H1 (cell line): ENCODE results near the gene CPNE5. TPM values are rescaled to one million over a fixed set of nuclear protein-coding genes. Genes with fewer than 3 reads are reported as not detected.

Source experiments
- CTCF ChIA-PET: fragments of 300-600 bp; sonication (Branson Sonifier 250); formaldehyde crosslinking; loops from one replicate; lab custom pipeline; 2021; ENCODE audit not compliant: partially characterized antibody; lab: Charles Lee
- POLR2A ChIA-PET: fragments of 300-600 bp; sonication (Branson Sonifier 250); formaldehyde crosslinking; loops from one replicate; lab custom pipeline; 2021; ENCODE audit warnings: inconsistent platforms; ENCODE audit not compliant: partially characterized antibody; lab: Charles Lee
- DNase-seq, 2 experiments: peaks; one replicate each; pipeline versions ENCODE4 v3.0.0 to v3.0.0-alpha.2; 2010 to 2022; ENCODE audit warnings: low spot score in 2 of 2, low read depth in 1 of 2, mixed read lengths in 1 of 2
- FAIRE-seq: peaks from 2 replicates; lab custom pipeline; 2011; peaks lifted over from hg19 to GRCh38; lab: Jason Lieb, UNC
- H2AFZ ChIP-seq: 2 replicates; pipeline ENCODE4 v1.8.1; 2012; ENCODE audit warnings: low read length, inconsistent platforms
- H2AK5ac ChIP-seq: 2 replicates; pipeline ENCODE4 v1.6.1; 2013; ENCODE audit warnings: low read depth, low read length
- H2BK120ac ChIP-seq: replicated peaks from 2 replicates; pipeline ENCODE3; 2013; ENCODE audit warnings: low read depth, low read length, inconsistent platforms
- H2BK12ac ChIP-seq: 2 replicates; pipeline ENCODE4 v1.6.1; 2013; ENCODE audit warnings: low read depth, low read length
- H2BK15ac ChIP-seq: 2 replicates; pipeline ENCODE4 v1.6.1; 2013; ENCODE audit warnings: low read length
- H2BK20ac ChIP-seq: 2 replicates; pipeline ENCODE4 v1.6.1; 2013; ENCODE audit warnings: low read length
- H2BK5ac ChIP-seq: 2 replicates; pipeline ENCODE4 v1.6.1; 2013; ENCODE audit warnings: low read depth, low read length
- H3K14ac ChIP-seq: 2 replicates; pipeline ENCODE4 v1.6.1; 2013; ENCODE audit warnings: inconsistent platforms; ENCODE audit not compliant: insufficient read length
- H3K18ac ChIP-seq: 2 replicates; pipeline ENCODE4 v1.6.1; 2013; ENCODE audit warnings: low read length; ENCODE audit errors: extremely low read depth
- H3K23ac ChIP-seq: 2 replicates; pipeline ENCODE4 v1.6.1; 2013; ENCODE audit warnings: inconsistent platforms; ENCODE audit not compliant: insufficient read length
- H3K23me2 ChIP-seq: 2 replicates; pipeline ENCODE4 v1.6.1; 2013; ENCODE audit warnings: low read depth, low read length
- H3K27ac ChIP-seq: 2 replicates; pipeline ENCODE4 v1.6.1; 2011; ENCODE audit warnings: low read depth, low read length, inconsistent platforms
- H3K27me3 ChIP-seq, 4 experiments: replicated peaks in 1 of 4; 1 replicate in 1 of 4; 2 replicates in 3 of 4; pipeline versions ENCODE4 v1.6.1 to v1.8.1; 2011 to 2013; ENCODE audit warnings: low read length in 3 of 4, mild to moderate bottlenecking in 3 of 4, inconsistent platforms in 2 of 4, mixed read lengths in 2 of 4, moderate library complexity in 1 of 4; ENCODE audit not compliant: control insufficient read depth in 3 of 4, insufficient read depth in 3 of 4; ENCODE audit errors: extremely low read depth in 1 of 4
- H3K36me3 ChIP-seq, 4 experiments: 2 replicates each; pipeline versions ENCODE4 v1.6.1 to v1.8.1; 2011 to 2013; ENCODE audit warnings: mild to moderate bottlenecking in 4 of 4, low read length in 3 of 4, moderate library complexity in 2 of 4, control low read depth in 1 of 4, inconsistent platforms in 1 of 4; ENCODE audit not compliant: insufficient read depth in 4 of 4, control insufficient read depth in 2 of 4
- H3K4ac ChIP-seq: replicated peaks from 2 replicates; pipeline ENCODE3; 2013; ENCODE audit warnings: low read length, low read depth, mixed read lengths, inconsistent platforms; ENCODE audit not compliant: insufficient read length
- H3K4me1 ChIP-seq, 4 experiments: replicated peaks in 1 of 4; 1 replicate in 1 of 4; 2 replicates in 3 of 4; pipeline versions ENCODE4 v1.6.1 to v1.8.1; 2011 to 2013; ENCODE audit warnings: low read length in 3 of 4, inconsistent platforms in 2 of 4, mixed read lengths in 1 of 4; ENCODE audit not compliant: insufficient read depth in 4 of 4, control insufficient read depth in 3 of 4
- H3K4me2 ChIP-seq, 2 experiments: 2 replicates each; pipeline versions ENCODE4 v1.6.1 to v1.8.1; 2011 to 2013; ENCODE audit warnings: low read depth in 2 of 2, low read length in 2 of 2, control low read depth in 1 of 2, inconsistent platforms in 1 of 2, mild to moderate bottlenecking in 1 of 2; ENCODE audit not compliant: insufficient read depth in 1 of 2
- H3K4me3 ChIP-seq, 4 experiments: fragments of 200-600, 300-600 bp in 1 of 4; sonication (generic), shearing (Covaris generic), sonication (Bioruptor Twin) in 1 of 4; 2 replicates each; pipeline versions ENCODE4 v1.5.1 to v1.8.1; 2011 to 2016; ENCODE audit warnings: low read length in 4 of 4, low read depth in 3 of 4, control low read depth in 2 of 4, inconsistent platforms in 2 of 4, mild to moderate bottlenecking in 2 of 4, mixed read lengths in 1 of 4, moderate library complexity in 1 of 4; ENCODE audit not compliant: insufficient read depth in 2 of 4; ENCODE audit errors: extremely low read depth in 1 of 4
- H3K56ac ChIP-seq: replicated peaks from 2 replicates; pipeline ENCODE3; 2013; ENCODE audit warnings: low read depth, mild to moderate bottlenecking, mixed read lengths, low read length, inconsistent platforms; ENCODE audit not compliant: insufficient read length
- H3K79me1 ChIP-seq: 2 replicates; pipeline ENCODE4 v1.6.1; 2013; ENCODE audit warnings: low read depth, low read length, control low read depth
- H3K79me2 ChIP-seq, 2 experiments: 2 replicates each; pipeline versions ENCODE4 v1.6.1 to v1.8.1; 2012 to 2013; ENCODE audit warnings: low read length in 2 of 2, mild to moderate bottlenecking in 2 of 2, inconsistent platforms in 1 of 2; ENCODE audit not compliant: insufficient read depth in 2 of 2, control insufficient read depth in 1 of 2
- H3K9ac ChIP-seq, 4 experiments: replicated peaks in 1 of 4; 1 replicate in 1 of 4; 2 replicates in 3 of 4; pipeline versions ENCODE4 v1.6.1 to v1.8.1; 2011 to 2013; ENCODE audit warnings: low read depth in 3 of 4, low read length in 3 of 4, control low read depth in 2 of 4, mild to moderate bottlenecking in 2 of 4, moderate library complexity in 2 of 4, inconsistent platforms in 1 of 4; ENCODE audit errors: extremely low read depth in 1 of 4
- H3K9me3 ChIP-seq, 2 experiments: 2 replicates each; pipeline versions ENCODE4 v1.6.1 to v1.8.1; 2012 to 2013; ENCODE audit warnings: mild to moderate bottlenecking in 2 of 2, moderate library complexity in 2 of 2, control low read depth in 1 of 2, inconsistent platforms in 1 of 2, low read depth in 1 of 2, low read length in 1 of 2, mixed read lengths in 1 of 2; ENCODE audit not compliant: insufficient read depth in 2 of 2
- H4K20me1 ChIP-seq, 2 experiments: replicated peaks in 1 of 2; 2 replicates each; pipeline versions ENCODE3 to v1.8.1; 2011 to 2013; ENCODE audit warnings: inconsistent platforms in 2 of 2, low read length in 2 of 2, mild to moderate bottlenecking in 1 of 2; ENCODE audit not compliant: insufficient read depth in 2 of 2, control insufficient read depth in 1 of 2
- H4K5ac ChIP-seq: 2 replicates; pipeline ENCODE4 v1.6.1; 2013; ENCODE audit warnings: low read length, low read depth, mixed read lengths, inconsistent platforms; ENCODE audit not compliant: insufficient read length
- H4K8ac ChIP-seq: 2 replicates; pipeline ENCODE4 v1.8.0; 2013; ENCODE audit warnings: mild to moderate bottlenecking, moderate library complexity, low read length, inconsistent platforms; ENCODE audit not compliant: insufficient read depth; ENCODE audit errors: extremely low read depth
- H4K91ac ChIP-seq: replicated peaks from 2 replicates; pipeline ENCODE3; 2013; ENCODE audit warnings: low read length, mixed read lengths, inconsistent platforms; ENCODE audit not compliant: insufficient read length
- BRCA1 ChIP-seq: IDR thresholded peaks from 2 replicates; pipeline ENCODE4 v1.6.1; 2012; ENCODE audit warnings: low read depth, low read length, improper control_type of control experiment
- CHD1 ChIP-seq: IDR thresholded peaks from 2 replicates; pipeline ENCODE4 v1.6.1; 2012; ENCODE audit warnings: low read depth, low read length, improper control_type of control experiment
- JUND ChIP-seq: IDR thresholded peaks from 2 replicates; pipeline ENCODE4 v1.6.1; 2011; ENCODE audit warnings: mild to moderate bottlenecking, improper control_type of control experiment, low read length
- KDM1A ChIP-seq: fragments of 200-600, 300-600 bp; sonication (generic); IDR thresholded peaks from 2 replicates; pipeline ENCODE4 v1.7.1; 2016; ENCODE audit warnings: mild to moderate bottlenecking, low read length, borderline replicate concordance
- RAD21 ChIP-seq, 2 experiments: IDR thresholded peaks in 1 of 2; conservative IDR thresholded peaks in 1 of 2; 2 replicates each; pipeline ENCODE4 v1.6.1; 2011; ENCODE audit warnings: low read depth in 2 of 2, low read length in 2 of 2, improper control_type of control experiment in 1 of 2, inconsistent platforms in 1 of 2, mild to moderate bottlenecking in 1 of 2, moderate library complexity in 1 of 2
- SIN3A ChIP-seq, 2 experiments: IDR thresholded peaks in 1 of 2; conservative IDR thresholded peaks in 1 of 2; 2 replicates each; pipeline ENCODE4 v1.6.1; 2011 to 2012; ENCODE audit warnings: low read length in 2 of 2, improper control_type of control experiment in 1 of 2, low read depth in 1 of 2, mild to moderate bottlenecking in 1 of 2
- TCF12 ChIP-seq: IDR thresholded peaks from 2 replicates; pipeline ENCODE4 v1.6.1; 2011; ENCODE audit warnings: low read depth, mild to moderate bottlenecking, low read length
- WGBS, 2 experiments: shearing (Covaris generic) in 1 of 2; methylation state at CpG; one replicate each; pipeline versions ENCODE4 v1.1.6 to v1.1.7; 2013 to 2015; ENCODE audit warnings: low lambda C conversion rate in 2 of 2, mixed read lengths in 2 of 2, inconsistent platforms in 1 of 2, low coverage in 1 of 2, missing lambda C conversion rate in 1 of 2; ENCODE audit not compliant: insufficient replicate concordance in 2 of 2, insufficient coverage in 1 of 2, insufficient read length in 1 of 2; ENCODE audit errors: extremely low coverage in 1 of 2, missing lambda C conversion rate in 1 of 2; 5-methylcytosine and 5-hydroxymethylcytosine counted together
- polyA plus RNA-seq, 7 experiments: library from polyadenylated mRNA; depleted of rRNA in 3 of 7; stranded (reverse) in 5 of 7; unstranded in 2 of 7; fragments of >200 nt in 5 of 7; fragments of 200-250 nt in 2 of 7; gene quantifications; 1 replicate in 5 of 7; 2 replicates in 1 of 7; 4 replicates in 1 of 7; pipeline versions ENCODE4 v1.2.1 to v1.2.3, GENCODE V29; 2011 to 2013; ENCODE audit warnings: missing spikeins in 2 of 7, mixed read lengths in 2 of 7
- total RNA-seq: library from RNA; stranded (reverse); fragmentation: NEBNext Ultra II Directional; extraction: Animal tissue kit (Norgen Biotek cat#: 25700); gene quantifications from 2 replicates; pipeline ENCODE4 v1.2.1, GENCODE V29; 2021
- TF ChIP-seq, protein P1 (sequence below), 3 experiments: IDR thresholded peaks; 1 replicate in 2 of 3; 2 replicates in 1 of 3; pipeline versions ENCODE4 v1.5.1 to v1.6.1; 2011; ENCODE audit warnings: low read length in 3 of 3, mild to moderate bottlenecking in 3 of 3, inconsistent platforms in 2 of 3, low read depth in 1 of 3, moderate library complexity in 1 of 3; ENCODE audit not compliant: insufficient read depth in 1 of 3; ENCODE audit errors: control extremely low read depth in 1 of 3

The CPNE5 gene
- total and polyA plus RNA-seq, 2 of the 8 experiments (the other 6 are each of a cell fraction or from before 2014, with no cell fraction given), result 0.88 to 1.8 TPM

DNA sequence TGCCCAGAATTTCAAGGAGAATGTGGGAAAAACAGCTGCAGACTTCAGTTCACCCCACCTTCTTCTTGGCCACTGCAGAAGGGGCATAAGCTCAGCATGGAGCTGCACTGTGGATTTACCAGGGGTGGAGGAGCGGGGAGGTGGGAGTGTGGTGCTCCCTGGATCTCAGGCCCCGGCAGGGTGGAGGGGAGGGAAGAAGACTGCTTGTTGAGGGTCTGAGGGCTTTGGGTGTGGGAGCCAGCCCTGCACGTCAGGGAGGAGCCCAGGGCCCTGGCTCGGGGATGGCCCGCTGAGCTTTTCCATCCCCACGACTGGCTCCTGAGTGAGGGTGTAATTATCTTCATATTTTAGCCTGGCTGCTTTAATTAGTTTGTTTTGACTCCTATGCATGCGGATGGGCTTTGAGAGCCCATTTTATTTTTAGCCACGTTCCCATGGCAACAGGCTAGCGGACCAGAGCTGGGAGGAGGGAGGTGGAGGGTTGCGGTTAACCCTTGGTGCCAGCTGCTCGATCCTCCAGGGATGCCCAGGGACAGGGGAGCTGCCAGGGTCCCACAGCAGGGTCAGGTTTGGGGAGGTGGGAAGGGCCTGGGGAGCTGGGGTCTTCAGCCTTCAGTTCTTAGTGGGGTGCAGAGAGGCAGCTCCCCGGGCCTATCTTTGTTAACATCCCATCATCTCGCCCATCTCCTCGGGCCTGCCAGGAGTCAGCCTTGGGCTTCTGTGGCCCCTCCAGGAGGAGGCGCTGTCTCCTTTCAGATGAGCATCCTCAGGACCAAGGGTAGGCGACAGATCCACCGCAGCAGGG, 73.4 kb downstream of the CPNE5 start:
- Histone ChIP-seq H4K5ac (no peak overlapping the region), H3K4me1 (peaks cover 0 to 10% (median 1%) of the 10 kb centered on the region in 4 experiments; a peak in 4 of 7 replicates), H2BK120ac (no peak overlapping the region), H2BK20ac (no peak overlapping the region), H3K9me3 (no peaks in the 10 kb centered on the region), H3K4me2 (no peak overlapping the region), H3K4ac (no peak overlapping the region), H3K56ac (no peak overlapping the region), H3K79me1 (no peaks in the 10 kb centered on the region), H2BK12ac (no peak overlapping the region; the same call in 1 of the 2 replicates), H4K8ac (peak overlapping the region; percentile 63; the same call in 1 of the 2 replicates), H3K9ac (no peak overlapping the region), H3K79me2 (no peaks in the 10 kb centered on the region), H4K91ac (no peak overlapping the region), H2AK5ac (no peak overlapping the region), H3K36me3 (no peaks in the 10 kb centered on the region), H4K20me1 (no peaks in the 10 kb centered on the region), H3K4me3 (no peak overlapping the region), H2AFZ (no peak overlapping the region), H3K23ac (no peak overlapping the region), H3K14ac (no peak overlapping the region), H3K18ac (no peak overlapping the region), H3K27ac (no peak overlapping the region), H2BK5ac (no peak overlapping the region), H3K23me2 (no peaks in the 10 kb centered on the region), H2BK15ac (no peak overlapping the region), H3K27me3 (no peaks in the 10 kb centered on the region)
- ChIA-PET CTCF (interaction anchor here (0.6 to 13.6 kb wide), 68 partner anchors 8 to 524 kb away, joined by 3 to 293 read pairs (median 4); partner anchors contain the start of genes C6orf89, PI16 and PPIL1), POLR2A (interaction anchor here (1.0 to 1.7 kb wide), 3 partner anchors 18 to 86 kb away, joined by 3 to 4 read pairs (median 3); no protein-coding TSS in a partner anchor)
- WGBS, 2 experiments, result 44% methylated on average over 17 of the region's 17 CpGs; no CpG with 5 or more reads in 1 of the 2 experiments
- FAIRE-seq (peak; percentile 65), DNase-seq (peak; percentile 61 to 95)
- TF ChIP-seq RAD21 (IDR thresholded peaks at IDR 0.05 in 1 of 2, conservative IDR thresholded peaks at IDR 0.05 in 1 of 2; ENCODE audit: low read depth in 2 of 2, low read length in 2 of 2) (peak; percentile 98 to 99), TCF12 (no peak), BRCA1 (peak; percentile 10; the same call in 1 of the 2 replicates), JUND (0 out of 2 replicates have a peak, but pooled peaks have one; percentile 25), KDM1A (peak; percentile 16; the same call in 1 of the 2 replicates), SIN3A (conservative IDR thresholded peaks at IDR 0.05 in 1 of 2, IDR thresholded peaks at IDR 0.05 in 1 of 2; ENCODE audit: low read depth in 1 of 2, low read length in 2 of 2) (0 out of 4 replicates have a peak, but pooled peaks of 1 of the 2 experiments have one; percentile 21), CHD1 (no peak)
- TF ChIP-seq, protein P1, sequence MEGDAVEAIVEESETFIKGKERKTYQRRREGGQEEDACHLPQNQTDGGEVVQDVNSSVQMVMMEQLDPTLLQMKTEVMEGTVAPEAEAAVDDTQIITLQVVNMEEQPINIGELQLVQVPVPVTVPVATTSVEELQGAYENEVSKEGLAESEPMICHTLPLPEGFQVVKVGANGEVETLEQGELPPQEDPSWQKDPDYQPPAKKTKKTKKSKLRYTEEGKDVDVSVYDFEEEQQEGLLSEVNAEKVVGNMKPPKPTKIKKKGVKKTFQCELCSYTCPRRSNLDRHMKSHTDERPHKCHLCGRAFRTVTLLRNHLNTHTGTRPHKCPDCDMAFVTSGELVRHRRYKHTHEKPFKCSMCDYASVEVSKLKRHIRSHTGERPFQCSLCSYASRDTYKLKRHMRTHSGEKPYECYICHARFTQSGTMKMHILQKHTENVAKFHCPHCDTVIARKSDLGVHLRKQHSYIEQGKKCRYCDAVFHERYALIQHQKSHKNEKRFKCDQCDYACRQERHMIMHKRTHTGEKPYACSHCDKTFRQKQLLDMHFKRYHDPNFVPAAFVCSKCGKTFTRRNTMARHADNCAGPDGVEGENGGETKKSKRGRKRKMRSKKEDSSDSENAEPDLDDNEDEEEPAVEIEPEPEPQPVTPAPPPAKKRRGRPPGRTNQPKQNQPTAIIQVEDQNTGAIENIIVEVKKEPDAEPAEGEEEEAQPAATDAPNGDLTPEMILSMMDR (IDR thresholded peaks at IDR 0.05; ENCODE audit: control extremely low read depth in 1 of 3, insufficient read depth in 1 of 3, low read depth in 1 of 3, low read length in 3 of 3), result peak; percentile 94 to 97 (median 96)
